ENCODE measurements around the gene DST. TPM values are rescaled to one million over a fixed set of nuclear protein-coding genes. Genes with fewer than 3 reads are reported as not detected.
"Not testable (repeated sequence)": the region's sequence is repeated elsewhere in the genome, so short reads cannot be mapped to it uniquely, and the experiment has no call there.

DST gene
- total RNA-seq, 2 donors from 2014 or later = 11.2 to 11.9 TPM

- Mint-ChIP-seq H3K27ac (no peak overlapping the region), H3K27me3 (ENCODE audit: low read depth) (no peaks in the 10 kb centered on the region), H3K36me3 (ENCODE audit: insufficient read depth in 2 of 2) (no peaks in the 10 kb centered on the region), H3K4me3 (no peak overlapping the region), H3K9me3 (no peaks in the 10 kb centered on the region), H3K4me1 (ENCODE audit: low read depth) (no peaks in the 10 kb centered on the region)
- DNase-seq = no peak
- ATAC-seq (replicated peaks in 1 of 2) = no peak
Observed at GRCh38 chr6:56497240-56497639, 145.4 kb downstream of the DST start.

- not testable (repeated sequence) for H3K36me3 Mint-ChIP-seq (ENCODE audit: insufficient read depth in 2 of 2); H3K4me3 Mint-ChIP-seq; H3K9me3 Mint-ChIP-seq; H3K27me3 Mint-ChIP-seq (ENCODE audit: low read depth); DNase-seq; H3K4me1 Mint-ChIP-seq (ENCODE audit: low read depth); H3K27ac Mint-ChIP-seq; ATAC-seq (replicated peaks in 1 of 2)
Observed at GRCh38 chr6:56496650-56497049, 146.0 kb downstream of the DST start.

- no peak overlapping the region for H3K4me3 Mint-ChIP-seq
- ATAC-seq (replicated peaks in 1 of 2) = no peak
Observed at GRCh38 chr6:56495654-56496053, 147.0 kb downstream of the DST start.

GRCh38 chr6:56491606-56492328 is 150.9 kb downstream of the DST start:
- Mint-ChIP-seq H3K4me3 (no peak overlapping the region), H3K4me1 (ENCODE audit: low read depth) (no peaks in the 10 kb centered on the region), H3K36me3 (ENCODE audit: insufficient read depth in 2 of 2) (no peaks in the 10 kb centered on the region), H3K27ac (no peak overlapping the region), H3K9me3 (no peaks in the 10 kb centered on the region), H3K27me3 (ENCODE audit: low read depth) (no peaks in the 10 kb centered on the region)
- DNase-seq (no peak), ATAC-seq (replicated peaks in 1 of 2) (no peak)

More at GRCh38 chr6:56495654-56496053, 147.0 kb downstream of the DST start:
- Mint-ChIP-seq H3K27me3 (ENCODE audit: low read depth) (no peaks in the 10 kb centered on the region), H3K27ac (no peak overlapping the region), H3K9me3 (no peaks in the 10 kb centered on the region), H3K36me3 (ENCODE audit: insufficient read depth in 2 of 2) (no peaks in the 10 kb centered on the region), H3K4me1 (ENCODE audit: low read depth) (no peaks in the 10 kb centered on the region)
- DNase-seq = no peak

GRCh38 chr6:56490993-56491392 is 151.7 kb downstream of the DST start:
- H3K4me3 Mint-ChIP-seq = no peak overlapping the region
- H3K9me3 Mint-ChIP-seq = no peaks in the 10 kb centered on the region
- no peak for DNase-seq
- no peaks in the 10 kb centered on the region for H3K4me1 Mint-ChIP-seq (ENCODE audit: low read depth)
- no peak overlapping the region for H3K27ac Mint-ChIP-seq
- H3K36me3 Mint-ChIP-seq (ENCODE audit: insufficient read depth in 2 of 2) = no peaks in the 10 kb centered on the region
- ATAC-seq (replicated peaks in 1 of 2) = no peak
- no peaks in the 10 kb centered on the region for H3K27me3 Mint-ChIP-seq (ENCODE audit: low read depth)

- DNase-seq (no peak), ATAC-seq (replicated peaks in 1 of 2) (no peak)
- no peaks in the 10 kb centered on the region for H3K4me1 Mint-ChIP-seq (ENCODE audit: low read depth)
- no peaks in the 10 kb centered on the region for H3K36me3 Mint-ChIP-seq (ENCODE audit: insufficient read depth in 2 of 2)
- no peak overlapping the region for H3K27ac Mint-ChIP-seq
- no peak overlapping the region for H3K4me3 Mint-ChIP-seq
- no peaks in the 10 kb centered on the region for H3K9me3 Mint-ChIP-seq
- no peaks in the 10 kb centered on the region for H3K27me3 Mint-ChIP-seq (ENCODE audit: low read depth)
Observed at GRCh38 chr6:56489559-56489958, 153.1 kb downstream of the DST start.

GRCh38 chr6:56488281-56488680 is 154.4 kb downstream of the DST start:
- ATAC-seq (replicated peaks in 1 of 2) = no peak
- no peaks in the 10 kb centered on the region for H3K4me1 Mint-ChIP-seq (ENCODE audit: low read depth)
- H3K36me3 Mint-ChIP-seq (ENCODE audit: insufficient read depth in 2 of 2) = no peaks in the 10 kb centered on the region
- H3K27me3 Mint-ChIP-seq (ENCODE audit: low read depth) = no peaks in the 10 kb centered on the region
- H3K9me3 Mint-ChIP-seq = no peaks in the 10 kb centered on the region
- no peak for DNase-seq
- H3K4me3 Mint-ChIP-seq = no peak overlapping the region
- no peak overlapping the region for H3K27ac Mint-ChIP-seq

- Mint-ChIP-seq H3K27me3 (ENCODE audit: low read depth) (no peaks in the 10 kb centered on the region), H3K4me3 (no peak overlapping the region), H3K27ac (no peak overlapping the region), H3K4me1 (ENCODE audit: low read depth) (no peaks in the 10 kb centered on the region), H3K36me3 (ENCODE audit: insufficient read depth in 2 of 2) (no peaks in the 10 kb centered on the region), H3K9me3 (no peaks in the 10 kb centered on the region)
- ATAC-seq (replicated peaks in 1 of 2) = no peak
- no peak for DNase-seq
Observed at GRCh38 chr6:56486681-56487080, 156.0 kb downstream of the DST start.

- H3K4me1 Mint-ChIP-seq (ENCODE audit: low read depth) = no peaks in the 10 kb centered on the region
- H3K36me3 Mint-ChIP-seq (ENCODE audit: insufficient read depth in 2 of 2) = no peaks in the 10 kb centered on the region
- H3K9me3 Mint-ChIP-seq = no peaks in the 10 kb centered on the region
- H3K4me3 Mint-ChIP-seq = no peak overlapping the region
- H3K27me3 Mint-ChIP-seq (ENCODE audit: low read depth) = no peaks in the 10 kb centered on the region
- DNase-seq (no peak), ATAC-seq (replicated peaks in 1 of 2) (no peak)
- no peak overlapping the region for H3K27ac Mint-ChIP-seq
Observed at GRCh38 chr6:56484669-56485068, 158.0 kb downstream of the DST start.

GRCh38 chr6:56483929-56484328 is 158.8 kb downstream of the DST start:
- Mint-ChIP-seq H3K36me3 (ENCODE audit: insufficient read depth in 2 of 2) (peaks cover 0 to under 1% of the 10 kb centered on the region in 2 donors), H3K27ac (no peak overlapping the region), H3K4me3 (no peak overlapping the region), H3K4me1 (ENCODE audit: low read depth) (no peaks in the 10 kb centered on the region), H3K27me3 (ENCODE audit: low read depth) (no peaks in the 10 kb centered on the region), H3K9me3 (peaks cover 0 to 4% of the 10 kb centered on the region in 2 donors)
- no peak for ATAC-seq (replicated peaks in 1 of 2)
- no peak for DNase-seq

- ATAC-seq (replicated peaks in 1 of 2) = no peak
- Mint-ChIP-seq H3K9me3 (peaks cover 0 to 5% of the 10 kb centered on the region in 2 donors), H3K4me3 (no peak overlapping the region), H3K4me1 (ENCODE audit: low read depth) (no peaks in the 10 kb centered on the region), H3K36me3 (ENCODE audit: insufficient read depth in 2 of 2) (peaks cover 0 to 5% of the 10 kb centered on the region in 2 donors), H3K27me3 (ENCODE audit: low read depth) (no peaks in the 10 kb centered on the region), H3K27ac (no peak overlapping the region)
- no peak for DNase-seq
Observed at GRCh38 chr6:56482525-56482924, 160.2 kb downstream of the DST start.

- Mint-ChIP-seq H3K9me3 (peaks cover 0 to 5% of the 10 kb centered on the region in 2 donors), H3K4me3 (no peak overlapping the region), H3K27ac (no peak overlapping the region), H3K27me3 (ENCODE audit: low read depth) (no peaks in the 10 kb centered on the region), H3K36me3 (ENCODE audit: insufficient read depth in 2 of 2) (peaks cover 0 to 5% of the 10 kb centered on the region in 2 donors), H3K4me1 (ENCODE audit: low read depth) (no peaks in the 10 kb centered on the region)
- no peak for DNase-seq
- ATAC-seq (replicated peaks in 1 of 2) = no peak
Observed at GRCh38 chr6:56481957-56482356, 160.7 kb downstream of the DST start.

- DNase-seq (no peak), ATAC-seq (replicated peaks in 1 of 2) (no peak)
- Mint-ChIP-seq H3K27me3 (ENCODE audit: low read depth) (no peaks in the 10 kb centered on the region), H3K27ac (no peak overlapping the region), H3K9me3 (peaks cover 0 to 5% of the 10 kb centered on the region in 2 donors), H3K4me3 (no peak overlapping the region), H3K36me3 (ENCODE audit: insufficient read depth in 2 of 2) (peaks cover 0 to 5% of the 10 kb centered on the region in 2 donors), H3K4me1 (ENCODE audit: low read depth) (no peaks in the 10 kb centered on the region)
Observed at GRCh38 chr6:56480654-56481337, 161.9 kb downstream of the DST start.

- DNase-seq (no peak), ATAC-seq (replicated peaks in 1 of 2) (no peak)
- Mint-ChIP-seq H3K9me3 (peaks cover 0 to 5% of the 10 kb centered on the region in 2 donors), H3K36me3 (ENCODE audit: insufficient read depth in 2 of 2) (peaks cover 0 to 5% of the 10 kb centered on the region in 2 donors), H3K27me3 (ENCODE audit: low read depth) (no peaks in the 10 kb centered on the region), H3K27ac (no peak overlapping the region), H3K4me3 (no peak overlapping the region), H3K4me1 (ENCODE audit: low read depth) (no peaks in the 10 kb centered on the region)
Observed at GRCh38 chr6:56480246-56480645, 162.4 kb downstream of the DST start.

All from activated T-cell treated with anti-CD3 and anti-CD28 coated beads, Interleukin-2, amount 50 U/mL, for 72 hours (primary cell).